A673 (cell line): Measurements from ENCODE around the gene TMEM74B.

Source experiments
- CTCF ChIP-seq: fragments of 300-800, 200-600 bp; sonication (generic); conservative IDR thresholded peaks from 2 replicates; pipeline ENCODE4 v1.5.1; 2017; ENCODE audit warnings: low read depth, mild to moderate bottlenecking, antibody characterized with exemption, low read length, moderate library complexity, mixed read lengths
- EZH2 ChIP-seq: fragments of 200-600 bp; sonication (generic); IDR thresholded peaks from 2 replicates; pipeline ENCODE4 v1.6.1; 2017; ENCODE audit warnings: borderline replicate concordance, low read depth, mild to moderate bottlenecking, mixed read lengths, antibody characterized with exemption, low read length; ENCODE audit not compliant: poor library complexity, severe bottlenecking

GRCh38 chr20:1134355-1134754 lies 50.4 kb downstream of the TMEM74B start:
- TF ChIP-seq CTCF = no peak
- no peak for TF ChIP-seq EZH2
